Right hindlimb (tissue), 1 donor: ENCODE data around the gene RGL1.

Experiments used
- DNase-seq: peaks from one replicate; pipeline ENCODE4 v3.0.0-alpha.2; 2018

Gene RGL1

DNA sequence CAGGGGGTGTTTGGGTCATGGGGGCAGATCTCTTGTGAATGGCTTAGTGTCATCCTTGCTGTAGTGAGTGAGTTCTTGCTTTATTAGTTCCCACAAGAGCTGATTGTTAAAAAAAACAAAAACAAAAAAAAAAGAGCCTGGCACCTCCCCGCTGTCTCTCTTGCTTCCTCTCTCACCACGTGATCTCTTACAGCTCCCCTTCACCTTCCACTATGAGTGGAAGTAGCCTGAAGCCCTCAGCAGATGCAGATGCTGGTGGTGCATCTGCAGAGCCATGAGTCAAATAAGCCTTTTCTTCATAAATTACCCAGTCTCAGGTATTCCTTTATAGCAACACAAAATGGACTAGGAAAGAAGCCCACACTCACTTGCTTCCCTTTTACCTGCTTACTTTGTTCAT lies 17.2 kb upstream of the RGL1 start:
- DNase-seq, result no peak

DNA sequence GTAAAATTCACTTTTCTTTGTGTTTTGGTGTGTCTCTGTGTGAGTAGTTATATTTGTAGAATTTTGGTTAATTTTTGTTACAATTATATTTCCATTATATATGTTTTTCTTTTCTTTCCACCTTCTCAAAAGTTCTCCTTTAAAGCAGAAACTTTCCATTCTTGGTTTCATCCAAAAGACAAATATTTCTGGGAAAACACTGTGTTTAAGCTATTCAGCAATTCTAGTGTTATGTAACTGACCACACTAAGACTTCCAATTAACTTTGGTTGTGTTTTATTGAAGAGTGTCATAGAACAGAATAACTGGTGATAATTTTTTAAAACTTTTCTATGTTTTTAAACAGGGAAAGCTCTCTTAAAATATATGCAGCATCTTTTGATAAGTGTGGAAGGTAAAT lies 13.6 kb upstream of the RGL1 start:
- DNase-seq, result no peak

- no peak for DNase-seq
Measured at GRCh38 chr1:183792300-183792699, 12.6 kb upstream of the RGL1 start.

- no peak for DNase-seq
Measured at GRCh38 chr1:183794088-183794487, 10.8 kb upstream of the RGL1 start.

GRCh38 chr1:183800449-183800848 lies 4.5 kb upstream of the RGL1 start:
- no peak for DNase-seq

GRCh38 chr1:183801649-183802048 lies 3.3 kb upstream of the RGL1 start:
- DNase-seq, result no peak

DNA sequence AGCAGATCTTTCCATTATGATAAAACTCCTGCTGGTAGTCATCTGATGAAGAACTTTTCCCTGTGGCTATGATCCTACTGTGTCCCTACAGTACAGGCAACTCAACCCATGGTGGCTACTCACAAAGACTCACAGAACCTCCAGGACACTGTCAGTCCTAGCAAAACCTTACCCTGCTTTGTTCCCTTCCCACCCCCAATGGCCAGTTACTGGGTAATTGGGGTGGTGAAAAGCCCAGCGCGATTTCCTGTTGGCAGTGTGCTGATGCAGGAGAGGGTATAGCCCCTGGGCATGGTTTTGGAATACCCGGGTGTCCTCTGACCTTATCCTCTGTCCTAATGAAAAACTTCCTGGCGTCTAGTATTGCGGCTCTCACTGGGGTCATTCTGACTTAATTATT lies 533 bp upstream of the RGL1 start:
- DNase-seq, result no peak

- no peak for DNase-seq
Measured at GRCh38 chr1:183806125-183806524, 1.2 kb downstream of the RGL1 start.

DNA sequence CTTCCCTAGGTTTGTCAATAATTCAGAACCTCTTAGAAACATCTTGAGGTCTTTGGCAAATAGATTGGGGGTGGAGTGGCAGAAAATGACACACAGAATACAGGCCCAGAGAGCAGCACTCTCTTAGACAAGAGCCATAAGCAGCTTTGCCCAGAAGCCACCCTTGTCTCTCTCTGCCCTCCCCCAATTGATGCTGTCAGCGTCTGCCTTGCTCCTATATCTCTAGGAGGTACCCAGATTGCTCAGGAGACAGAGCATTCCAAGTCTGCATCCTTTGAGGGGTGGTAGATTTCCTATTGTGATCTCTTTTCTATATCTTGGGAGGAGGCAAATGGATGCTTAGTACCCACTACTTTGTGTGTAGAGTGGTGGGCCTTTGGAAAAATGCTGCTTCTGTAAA lies 1.8 kb downstream of the RGL1 start:
- no peak for DNase-seq

DNA sequence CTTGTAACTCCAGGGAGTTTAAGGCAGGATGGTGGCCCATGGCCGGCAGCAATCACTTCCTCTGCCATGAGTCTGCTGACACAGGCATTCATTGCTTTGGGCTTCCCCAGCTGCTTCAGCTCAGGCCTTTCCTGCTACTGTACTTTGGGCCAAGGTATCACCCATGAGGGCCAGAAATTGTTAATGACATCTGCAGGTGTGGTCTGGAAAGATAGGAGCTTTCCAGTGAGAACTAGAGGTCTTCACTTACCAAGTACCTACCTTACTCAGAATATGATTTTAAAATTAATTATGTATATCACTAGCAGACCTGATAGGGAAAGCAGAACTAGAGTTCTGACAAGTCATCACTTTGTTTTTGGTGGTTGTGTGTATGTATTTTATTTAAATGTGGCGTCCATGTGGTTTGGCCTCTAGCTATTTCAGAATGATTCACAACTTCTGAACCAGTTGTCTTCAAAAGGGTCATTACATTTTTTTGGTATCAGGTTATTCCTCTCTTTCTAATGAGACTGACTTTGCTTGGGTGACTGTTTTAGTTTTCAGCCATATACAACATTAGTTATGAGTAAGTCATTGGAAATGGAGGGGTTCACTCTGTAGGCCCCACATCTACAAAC lies 2.7 kb downstream of the RGL1 start:
- peak; percentile 58 for DNase-seq

- DNase-seq, result no peak
Measured at GRCh38 chr1:183808296-183809027, 3.5 kb downstream of the RGL1 start.

DNA sequence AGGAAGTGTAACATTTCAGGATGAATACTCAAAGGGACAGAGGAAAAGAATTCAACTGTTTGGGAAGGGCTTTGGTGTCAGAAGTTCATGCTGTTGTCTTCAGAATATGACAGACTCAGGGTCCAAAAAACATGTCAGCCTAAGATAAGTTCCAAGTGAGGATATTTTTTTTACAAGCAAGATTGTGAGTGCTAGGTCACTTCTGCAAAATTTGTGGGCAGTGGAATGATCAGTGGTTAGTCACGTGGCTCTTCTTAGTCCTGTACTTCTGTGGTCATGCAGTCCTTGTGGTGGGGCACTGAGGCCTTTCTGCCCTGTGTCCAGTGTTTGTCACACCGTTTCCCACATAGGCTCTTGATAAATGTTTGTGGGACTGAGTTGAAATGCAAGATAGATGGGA lies 5.2 kb downstream of the RGL1 start:
- DNase-seq, result no peak

DNA sequence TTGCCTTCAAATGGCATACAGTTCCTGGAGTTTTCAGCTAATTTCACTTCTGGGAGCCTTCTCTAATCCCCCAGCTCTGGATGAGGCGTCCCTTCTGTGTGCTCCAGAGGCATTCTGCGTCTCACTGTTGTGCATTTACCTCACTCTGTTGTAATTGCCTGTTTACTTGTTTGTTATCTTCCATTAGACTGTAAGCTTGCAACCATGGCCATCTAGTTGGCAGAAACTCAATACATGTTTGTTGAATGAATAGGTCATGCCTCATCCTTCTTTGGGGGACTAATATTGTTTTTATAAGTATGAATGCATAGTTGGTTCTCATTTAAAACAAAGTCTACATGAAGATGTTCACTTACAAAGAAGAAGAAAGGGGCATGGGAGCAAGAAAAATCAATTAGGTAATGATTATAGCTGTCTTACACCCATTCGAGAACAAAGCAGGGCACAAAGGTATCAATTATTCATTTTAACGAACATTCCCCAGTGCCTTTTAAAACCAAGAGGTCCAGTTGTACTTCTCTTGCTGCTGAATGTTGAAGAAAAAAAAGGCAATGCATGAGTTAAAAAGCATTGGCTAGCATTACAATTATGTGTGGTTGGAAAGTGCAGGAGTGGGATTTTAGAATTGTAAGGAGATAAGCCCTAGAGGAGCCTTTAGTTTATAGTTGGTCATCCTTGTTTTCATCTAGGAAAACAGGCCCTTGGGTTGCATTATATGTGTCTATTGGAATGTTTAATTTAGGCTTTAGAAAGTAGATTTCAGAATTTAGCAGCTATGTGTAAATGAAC lies 6.0 kb downstream of the RGL1 start:
- no peak for DNase-seq

GRCh38 chr1:183812128-183812527 lies 7.2 kb downstream of the RGL1 start:
- DNase-seq, result no peak

- no peak for DNase-seq
Measured at GRCh38 chr1:183812686-183813569, 8.0 kb downstream of the RGL1 start.

DNA sequence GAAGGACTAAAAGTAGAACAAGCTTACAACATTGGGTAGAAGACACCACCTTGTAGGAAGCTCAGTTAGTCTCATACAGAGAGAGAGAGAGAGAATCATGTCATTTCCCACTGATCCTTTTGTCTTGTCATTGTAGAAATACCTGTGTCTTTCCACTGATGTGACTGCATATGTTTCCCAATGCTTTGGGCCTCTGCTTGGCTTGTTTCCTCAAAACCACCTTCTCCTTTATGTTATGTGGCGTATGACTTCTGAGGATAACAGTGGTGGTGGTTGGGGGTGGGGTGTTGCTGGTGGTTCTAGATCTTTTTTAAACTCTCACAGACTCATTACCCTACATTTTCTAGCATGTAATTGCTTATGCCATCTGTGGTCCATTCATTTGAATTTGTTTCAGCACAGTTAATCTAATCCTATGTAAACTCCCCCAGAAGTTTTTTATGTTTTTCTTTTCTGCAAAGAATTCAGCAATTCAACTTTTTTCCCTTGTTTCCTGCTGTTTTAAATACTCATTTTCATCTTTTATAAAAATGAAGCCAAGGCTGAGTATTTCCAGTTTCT lies 9.3 kb downstream of the RGL1 start:
- no peak for DNase-seq

DNA sequence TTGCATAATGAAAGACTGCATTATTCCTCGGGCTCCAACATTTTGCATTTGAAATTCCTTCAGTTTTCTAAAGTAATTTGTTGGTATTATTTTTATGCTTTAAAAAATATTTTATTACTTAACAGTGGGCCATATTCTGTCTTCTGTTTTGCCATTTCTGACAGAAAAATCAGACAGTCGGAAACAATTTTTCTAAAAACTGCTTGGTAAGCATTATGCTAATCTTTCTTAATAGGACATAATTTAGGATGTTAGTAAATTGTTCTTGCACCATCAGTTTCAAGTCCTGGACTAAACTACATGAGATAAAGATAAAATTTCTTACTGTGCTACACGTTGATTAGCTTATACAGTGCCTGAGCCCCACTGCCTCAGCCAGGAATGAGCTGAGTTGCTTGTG lies 11.2 kb downstream of the RGL1 start:
- no peak for DNase-seq

GRCh38 chr1:183817576-183818288 lies 12.8 kb downstream of the RGL1 start:
- no peak for DNase-seq

- no peak for DNase-seq
Measured at GRCh38 chr1:183819059-183819458, 14.1 kb downstream of the RGL1 start.

GRCh38 chr1:183821309-183821888 lies 16.5 kb downstream of the RGL1 start:
- DNase-seq, result no peak

DNA sequence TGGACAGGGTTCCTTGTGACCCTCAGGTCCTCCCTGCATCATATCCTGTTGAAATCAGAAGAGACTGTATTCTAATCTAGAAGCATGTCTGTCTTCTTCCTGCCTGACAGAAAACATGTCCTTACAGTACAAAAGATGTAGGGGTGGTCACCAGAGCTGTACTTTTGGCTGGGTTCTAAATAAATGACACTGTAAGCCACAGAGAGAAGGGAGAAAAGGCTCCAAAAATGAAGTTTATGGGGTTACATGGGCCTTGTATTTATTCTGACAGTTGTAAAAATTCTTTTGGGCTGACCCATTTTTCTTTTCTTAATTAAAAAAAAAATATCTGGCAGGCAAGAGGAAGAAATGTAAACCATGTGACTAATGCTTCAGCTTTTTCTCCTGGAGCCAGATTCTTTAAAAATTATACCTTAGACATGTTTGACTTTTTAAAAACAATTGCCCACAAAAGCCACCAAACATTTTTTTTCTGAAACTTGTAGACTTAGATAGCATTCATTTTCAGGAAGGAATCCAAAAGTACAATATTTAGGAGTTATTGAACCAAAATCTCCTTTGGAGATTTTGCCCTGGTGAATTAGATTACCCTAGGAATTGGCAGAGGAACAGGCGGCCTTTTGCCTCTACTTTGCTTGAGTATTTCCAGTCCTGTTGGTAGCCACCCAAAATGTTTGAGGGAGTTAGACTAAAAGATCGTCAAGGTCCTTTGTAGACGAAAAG lies 17.1 kb downstream of the RGL1 start:
- DNase-seq, result no peak
